Omental fat pad (tissue), 4 donors: ENCODE data around the gene LPP. TPM values are rescaled to one million over a fixed set of nuclear protein-coding genes. Genes with fewer than 3 reads are reported as not detected.

Experiments used
- ATAC-seq: fragments of 150-250 bp; one replicate; pipeline ENCODE4 v1.9.1; 2016; ENCODE audit warnings: mild to moderate bottlenecking, moderate library complexity; ENCODE audit not compliant: low FRiP score
- DNase-seq: peaks from one replicate; pipeline ENCODE4 v3.0.0-alpha.2; 2019; ENCODE audit warnings: low spot score
- CTCF ChIP-seq, 3 donors: fragments of 450-650 bp; IDR thresholded peaks; one replicate each; pipeline ENCODE4 v1.5.1; 2016 to 2017; ENCODE audit warnings: antibody characterized with exemption in 3 of 3, mild to moderate bottlenecking in 3 of 3, moderate library complexity in 2 of 3
- total RNA-seq, 4 donors: library from RNA; depleted of rRNA; stranded (reverse); fragments of >200 nt; gene quantifications; one replicate each; pipeline ENCODE4 v1.1.0, GENCODE V29; 2016

LPP gene
- total RNA-seq, 4 donors from 2014 or later = 113 to 302 (median 126) TPM

GRCh38 chr3:188320757-188321156, 166.8 kb downstream of the LPP start:
- ATAC-seq (no peak), DNase-seq (no peak)
- TF ChIP-seq CTCF (IDR thresholded peaks at IDR 0.05) = no peak

GRCh38 chr3:188321258-188321657, 167.3 kb downstream of the LPP start:
- ATAC-seq (no peak), DNase-seq (no peak)
- TF ChIP-seq CTCF (IDR thresholded peaks at IDR 0.05) = no peak

- TF ChIP-seq CTCF (IDR thresholded peaks at IDR 0.05) = no peak
- ATAC-seq = no peak
These were observed 168.4 kb downstream of the LPP start for GRCh38 chr3:188322135-188322887.

GRCh38 chr3:188323067-188323842, 169.3 kb downstream of the LPP start:
- TF ChIP-seq CTCF (IDR thresholded peaks at IDR 0.05) = no peak
- ATAC-seq = no peak
- DNase-seq = no peak

More at GRCh38 chr3:188322135-188322887, 168.4 kb downstream of the LPP start:
- no peak for DNase-seq

GRCh38 chr3:188326111-188326510, 172.2 kb downstream of the LPP start:
- ATAC-seq = no peak

GRCh38 chr3:188326968-188327367, 173.0 kb downstream of the LPP start:
- peak; percentile 74 for ATAC-seq
- TF ChIP-seq CTCF (IDR thresholded peaks at IDR 0.05) = no peak

More at GRCh38 chr3:188326111-188326510, 172.2 kb downstream of the LPP start:
- no peak for TF ChIP-seq CTCF (IDR thresholded peaks at IDR 0.05)
- DNase-seq = no peak

More at GRCh38 chr3:188326968-188327367, 173.0 kb downstream of the LPP start:
- no peak for DNase-seq
